Left lung (tissue), 10 donors: Measurements from ENCODE around the gene DIPK1A. TPM values are rescaled to one million over a fixed set of nuclear protein-coding genes. Genes with fewer than 3 reads are reported as not detected.

Experiments
- ATAC-seq: fragments of 200-7000 bp; cut with Tn5 transposase; one replicate; pipeline ENCODE4 v1.9.1; 2020; ENCODE audit warnings: moderate library complexity
- DNase-seq, 4 donors: peaks; one replicate each; pipeline ENCODE4 v3.0.0-alpha.2; 2013 to 2020
- H3K27ac ChIP-seq, 2 donors: fragments of 200-600 bp; sonication (generic) in 1 of 2; one replicate each; pipeline versions ENCODE4 v1.5.0 to v1.8.0; 2020 to 2021
- H3K27me3 ChIP-seq, 2 donors: fragments of 200-600 bp; sonication (generic) in 1 of 2; one replicate each; pipeline versions ENCODE4 v1.5.0 to v1.8.0; 2020 to 2021
- H3K36me3 ChIP-seq, 2 donors: fragments of 200-600 bp; sonication (generic) in 1 of 2; one replicate each; pipeline versions ENCODE4 v1.5.0 to v1.8.0; 2020 to 2021
- H3K4me1 ChIP-seq, 2 donors: fragments of 200-600 bp; one replicate each; pipeline ENCODE4 v1.8.0; 2021
- H3K4me3 ChIP-seq, 2 donors: fragments of 200-600 bp; sonication (generic) in 1 of 2; one replicate each; pipeline versions ENCODE4 v1.5.0 to v1.8.0; 2020 to 2021; ENCODE audit warnings: mild to moderate bottlenecking in 1 of 2
- H3K9me3 ChIP-seq, 2 donors: fragments of 200-600 bp; sonication (generic) in 1 of 2; one replicate each; pipeline versions ENCODE4 v1.5.0 to v1.8.0; 2020 to 2021
- intact Hi-C, 2 donors: fragments of 100-400 bp; cut with DNase I; formaldehyde crosslinking; loops; one replicate each; pipeline versions ENCODE4 v1.11.2 to v1.14.2; 2022
- polyA plus RNA-seq, 6 donors: library from polyadenylated mRNA; unstranded; fragments of 120-200 nt; gene quantifications; one replicate each; pipeline ENCODE4 v1.2.1, GENCODE V29; 2013; ENCODE audit not compliant: insufficient read length in 6 of 6
- total RNA-seq, 2 donors: library from RNA; stranded (reverse); fragmentation: NEBNext Ultra II Directional; extraction: Animal tissue kit (Norgen Biotek cat#: 25700); gene quantifications; one replicate each; pipeline ENCODE4 v1.2.1, GENCODE V29; 2021
- TF ChIP-seq, protein P1 (sequence below), 2 donors: fragments of 200-600 bp; sonication (generic) in 1 of 2; IDR thresholded peaks; one replicate each; pipeline versions ENCODE4 v1.5.0 to v1.8.0; 2021; ENCODE audit warnings: antibody characterized with exemption in 2 of 2
- donor health status: DM: no; HTN: yes; CAD: no.
- donor health status: DM: no; HTN: no; CAD: no.

DIPK1A gene
- total and polyA plus RNA-seq, 8 donors: 6.8 to 14.8 (median 10.2) TPM

DNA sequence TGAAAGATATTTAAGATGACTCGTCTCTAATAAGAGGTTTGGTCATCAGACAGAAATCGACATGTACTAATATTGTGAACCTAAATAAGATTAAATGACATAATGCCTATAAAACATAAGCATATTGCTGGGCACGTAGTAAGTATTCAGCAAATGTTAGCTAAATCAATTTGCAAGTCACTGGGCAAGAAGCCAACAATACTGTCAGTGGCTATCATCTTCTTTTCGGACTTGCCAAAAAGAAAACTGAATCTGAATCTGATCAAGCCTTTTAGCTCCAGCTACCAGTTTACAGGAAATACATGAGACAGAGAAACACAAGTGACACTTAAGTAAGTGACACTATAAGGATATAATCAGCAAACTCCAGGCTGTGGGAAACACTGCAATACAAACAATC, 83.5 kb downstream of the DIPK1A start:
- TF ChIP-seq, protein P1, sequence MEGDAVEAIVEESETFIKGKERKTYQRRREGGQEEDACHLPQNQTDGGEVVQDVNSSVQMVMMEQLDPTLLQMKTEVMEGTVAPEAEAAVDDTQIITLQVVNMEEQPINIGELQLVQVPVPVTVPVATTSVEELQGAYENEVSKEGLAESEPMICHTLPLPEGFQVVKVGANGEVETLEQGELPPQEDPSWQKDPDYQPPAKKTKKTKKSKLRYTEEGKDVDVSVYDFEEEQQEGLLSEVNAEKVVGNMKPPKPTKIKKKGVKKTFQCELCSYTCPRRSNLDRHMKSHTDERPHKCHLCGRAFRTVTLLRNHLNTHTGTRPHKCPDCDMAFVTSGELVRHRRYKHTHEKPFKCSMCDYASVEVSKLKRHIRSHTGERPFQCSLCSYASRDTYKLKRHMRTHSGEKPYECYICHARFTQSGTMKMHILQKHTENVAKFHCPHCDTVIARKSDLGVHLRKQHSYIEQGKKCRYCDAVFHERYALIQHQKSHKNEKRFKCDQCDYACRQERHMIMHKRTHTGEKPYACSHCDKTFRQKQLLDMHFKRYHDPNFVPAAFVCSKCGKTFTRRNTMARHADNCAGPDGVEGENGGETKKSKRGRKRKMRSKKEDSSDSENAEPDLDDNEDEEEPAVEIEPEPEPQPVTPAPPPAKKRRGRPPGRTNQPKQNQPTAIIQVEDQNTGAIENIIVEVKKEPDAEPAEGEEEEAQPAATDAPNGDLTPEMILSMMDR (IDR thresholded peaks at IDR 0.05): no peak
- DNase-seq (no peak), ATAC-seq (no peak)
- Histone ChIP-seq H3K27ac (no peak overlapping the region), H3K4me3 (no peak overlapping the region), H3K27me3 (no peaks in the 10 kb centered on the region), H3K36me3 (no peaks in the 10 kb centered on the region), H3K9me3 (peaks cover 0 to under 1% of the 10 kb centered on the region in 2 donors), H3K4me1 (peaks cover 0 to 3% of the 10 kb centered on the region in 2 donors)
- intact Hi-C loops: no loop called here

DNA sequence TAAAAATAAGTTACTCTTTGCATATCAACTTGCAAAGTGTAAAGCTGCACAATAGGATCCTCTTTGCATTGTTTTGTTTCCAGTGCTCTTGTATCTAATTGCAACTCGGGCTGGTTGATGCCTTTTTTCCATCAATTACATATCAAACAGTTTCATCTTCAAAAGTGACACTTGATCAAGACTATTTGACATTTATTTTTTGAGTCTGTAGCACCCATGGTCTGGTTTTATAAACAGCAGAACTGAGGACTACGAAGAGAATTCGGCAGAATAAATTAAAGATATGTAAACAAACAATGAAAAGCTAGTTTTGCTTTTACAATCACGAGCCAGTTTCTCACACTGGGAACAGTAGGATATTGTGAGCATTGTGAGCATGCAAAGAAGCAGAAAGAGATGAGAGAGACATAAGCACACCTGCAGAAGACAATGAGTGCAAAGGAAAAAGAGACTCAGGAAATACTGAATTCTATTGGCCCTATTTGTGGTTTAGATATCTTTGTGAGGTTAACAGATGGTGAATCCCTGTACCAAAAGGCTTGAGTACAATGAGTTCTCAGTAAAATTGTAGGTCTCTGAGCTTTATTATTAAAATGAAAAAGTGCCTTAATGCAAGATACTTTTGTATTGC, 84.1 kb downstream of the DIPK1A start:
- intact Hi-C loops: no loop called here
- Histone ChIP-seq H3K27ac (no peak overlapping the region), H3K27me3 (no peaks in the 10 kb centered on the region), H3K4me3 (no peak overlapping the region), H3K36me3 (no peaks in the 10 kb centered on the region), H3K4me1 (no peaks in the 10 kb centered on the region), H3K9me3 (peaks cover 0 to 3% of the 10 kb centered on the region in 2 donors)
- ATAC-seq: no peak
- TF ChIP-seq, protein P1 (IDR thresholded peaks at IDR 0.05): no peak
- DNase-seq: no peak

DNA sequence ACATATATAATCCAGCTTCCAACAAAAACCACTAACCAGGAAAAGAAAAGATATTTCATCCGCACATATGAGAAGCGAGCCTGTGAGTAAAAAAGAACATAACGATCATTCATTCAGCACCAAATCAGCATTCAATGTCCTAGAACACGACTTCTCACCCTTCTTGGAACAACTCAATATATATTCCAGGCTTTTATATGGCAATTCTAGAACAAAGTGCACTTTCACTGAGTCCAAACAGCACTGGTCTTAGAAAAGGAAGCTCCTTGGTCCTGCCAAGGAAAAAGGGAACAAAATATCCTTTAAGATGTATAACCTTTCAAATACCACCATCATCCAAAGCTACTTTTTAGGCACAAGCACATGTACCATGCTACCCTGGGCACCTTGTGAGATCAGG, 84.9 kb downstream of the DIPK1A start:
- ATAC-seq: no peak
- DNase-seq: no peak
- Histone ChIP-seq H3K4me1 (no peaks in the 10 kb centered on the region), H3K9me3 (peaks cover 0 to 3% of the 10 kb centered on the region in 2 donors), H3K27me3 (no peaks in the 10 kb centered on the region), H3K4me3 (no peak overlapping the region), H3K36me3 (no peaks in the 10 kb centered on the region), H3K27ac (no peak overlapping the region)
- TF ChIP-seq, protein P1 (IDR thresholded peaks at IDR 0.05): no peak
- intact Hi-C loops: no loop called here

- H3K27me3 ChIP-seq: no peaks in the 10 kb centered on the region
- TF ChIP-seq, protein P1 (IDR thresholded peaks at IDR 0.05): no peak
- no peak overlapping the region for H3K27ac ChIP-seq
- H3K36me3 ChIP-seq: no peaks in the 10 kb centered on the region
- ATAC-seq: no peak
- no peak overlapping the region for H3K4me3 ChIP-seq
- DNase-seq: no peak
- H3K9me3 ChIP-seq: peaks cover 0 to 3% of the 10 kb centered on the region in 2 donors
- no peaks in the 10 kb centered on the region for H3K4me1 ChIP-seq
- intact Hi-C loops: no loop called here
Measured at GRCh38 chr1:92874987-92875386, 86.3 kb downstream of the DIPK1A start.

DNA sequence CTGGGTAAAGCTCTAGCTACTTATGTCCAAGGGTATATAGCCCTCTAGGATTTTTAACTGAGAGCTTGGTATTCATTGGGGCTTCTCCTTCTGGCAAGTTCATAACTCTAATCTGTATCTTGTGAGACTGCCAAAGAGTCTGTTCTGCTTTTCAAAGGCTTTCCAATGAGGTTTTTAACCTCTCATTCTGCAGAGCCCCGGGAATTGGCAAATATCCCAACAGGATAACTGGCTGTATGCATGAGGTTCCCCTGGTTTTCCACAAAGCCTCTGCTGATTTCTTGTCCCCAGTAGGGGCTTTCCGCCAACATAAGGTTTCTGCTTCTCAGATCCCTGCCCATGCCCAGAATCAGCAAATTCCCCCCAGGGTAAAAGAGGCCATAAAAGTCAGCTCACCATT, 88.5 kb downstream of the DIPK1A start:
- no peak for DNase-seq
- TF ChIP-seq, protein P1 (IDR thresholded peaks at IDR 0.05): no peak

More for the DNA sequence above, 88.5 kb downstream of the DIPK1A start:
- no peak for ATAC-seq
- no peak overlapping the region for H3K4me3 ChIP-seq
- no peak overlapping the region for H3K27ac ChIP-seq
- no peaks in the 10 kb centered on the region for H3K27me3 ChIP-seq
- no peaks in the 10 kb centered on the region for H3K4me1 ChIP-seq
- no peaks in the 10 kb centered on the region for H3K36me3 ChIP-seq
- H3K9me3 ChIP-seq: peaks cover 0 to 3% of the 10 kb centered on the region in 2 donors
- intact Hi-C loops: no loop called here
